Stomach (tissue), 9 donors: ENCODE measurements around the gene ODAD2. TPM values are rescaled to one million over a fixed set of nuclear protein-coding genes. Genes with fewer than 3 reads are reported as not detected.

Experiments used
- DNase-seq, 2 donors: peaks; one replicate each; pipeline versions ENCODE4 v3.0.0 to v3.0.0-alpha.2; 2013 to 2019
- H3K27ac ChIP-seq, 5 donors: fragments of 200-600 bp in 4 of 5; sonication (generic) in 4 of 5; one replicate each; pipeline ENCODE4 v1.5.1; 2013 to 2019; ENCODE audit warnings: mild to moderate bottlenecking in 1 of 5, moderate library complexity in 1 of 5
- H3K27me3 ChIP-seq, 3 donors: fragments of 200-600 bp; sonication (generic); one replicate each; pipeline ENCODE4 v1.5.1; 2017 to 2019; ENCODE audit warnings: mixed run types in 1 of 3
- H3K36me3 ChIP-seq, 4 donors: fragments of 200-600 bp; sonication (generic); 1 replicate in 3 of 4; 2 replicates in 1 of 4; pipeline ENCODE4 v1.5.1; 2016 to 2019
- H3K4me1 ChIP-seq, 4 donors: fragments of 200-600 bp; sonication (generic); one replicate each; pipeline ENCODE4 v1.5.1; 2016 to 2019
- H3K4me3 ChIP-seq, 4 donors: fragments of 200-600 bp; sonication (generic) in 3 of 4; one replicate each; pipeline ENCODE4 v1.5.1; 2016 to 2019; ENCODE audit warnings: mild to moderate bottlenecking in 1 of 4
- H3K9me3 ChIP-seq, 4 donors: fragments of 200-600 bp; sonication (generic); one replicate each; pipeline ENCODE4 v1.5.1; 2016 to 2019
- EP300 ChIP-seq: sonication (generic); formaldehyde crosslinking; IDR thresholded peaks from one replicate; pipeline ENCODE4 v1.6.1; 2017; ENCODE audit warnings: antibody characterized with exemption
- POLR2A ChIP-seq, 4 donors: fragments of 450-650 bp; IDR thresholded peaks; one replicate each; pipeline ENCODE4 v1.6.1; 2016; ENCODE audit warnings: antibody characterized with exemption in 4 of 4, control low read depth in 2 of 4, mild to moderate bottlenecking in 1 of 4, moderate library complexity in 1 of 4
- POLR2AphosphoS5 ChIP-seq, 3 donors: sonication (generic); formaldehyde crosslinking; IDR thresholded peaks; one replicate each; pipeline ENCODE4 v1.6.1; 2016; ENCODE audit warnings: antibody characterized with exemption in 3 of 3
- WGBS, 5 donors: extraction: QIAGEN DNeasy Blood & Tissue Kit in 3 of 5; methylation state at CpG; one replicate each; pipeline versions ENCODE4 v1.1.5 to v1.1.7; 2013 to 2018; 5-methylcytosine and 5-hydroxymethylcytosine counted together
- intact Hi-C: fragments of 100-400 bp; cut with DNase I; formaldehyde crosslinking; loops from one replicate; pipeline ENCODE4 v1.15.1; 2023; ENCODE audit warnings: low total_unique reads
- polyA plus RNA-seq, 3 donors: library from polyadenylated mRNA; stranded (reverse); fragments of 200-250 nt; gene quantifications; one replicate each; pipeline ENCODE4 v1.2.3, GENCODE V29; 2013
- total RNA-seq, 5 donors: library from RNA; depleted of rRNA; stranded (reverse); fragments of >200 nt; gene quantifications; one replicate each; pipeline versions ENCODE4 v1.1.0 to v1.2.3, GENCODE V29; 2014 to 2016
- TF ChIP-seq, protein P1 (sequence below), 7 experiments: fragments of 450-650 bp in 4 of 7; fragments of 200-600 bp in 3 of 7; sonication (generic) in 3 of 7; IDR thresholded peaks; one replicate each; pipeline ENCODE4 v1.5.1; 2016 to 2019; ENCODE audit warnings: antibody characterized with exemption in 7 of 7, control low read depth in 2 of 7, mild to moderate bottlenecking in 1 of 7
- donor health status: healthy with polysubstance abuse.
- donor health status: Bipolar disorder and iron deficiency.
- donor health status: healthy.

ODAD2 gene
- total and polyA plus RNA-seq, 8 donors = 0.05 to 0.37 (median 0.12) TPM; not detected in 5

DNA sequence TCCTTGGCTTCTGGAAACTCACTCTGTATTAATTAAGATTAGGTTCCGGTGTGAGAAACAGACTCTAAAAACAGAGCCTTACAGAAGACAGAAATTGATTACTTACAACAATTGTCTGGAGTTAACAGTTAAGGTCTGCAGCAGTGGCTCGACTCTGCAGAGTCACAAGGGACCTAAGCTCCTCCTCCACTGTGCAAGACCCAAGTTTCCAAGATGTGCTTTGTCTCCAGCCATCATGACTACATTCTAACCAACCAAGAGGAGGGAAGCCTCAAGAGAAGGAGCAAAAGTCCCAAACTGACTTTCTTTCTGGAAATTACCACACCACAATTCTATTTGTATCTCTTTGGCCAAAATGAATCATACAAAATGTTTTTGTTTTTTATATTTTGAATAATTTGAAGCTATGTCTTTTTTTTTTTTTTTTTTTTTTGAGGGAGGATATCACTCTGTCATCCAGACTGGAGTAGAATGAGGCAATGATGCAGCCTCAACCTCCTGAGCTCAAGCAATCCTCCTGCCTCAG is 14.2 kb upstream of the ODAD2 start:
- intact Hi-C loops = no loop called here
- H3K4me1 ChIP-seq = no peaks in the 10 kb centered on the region
- no peaks in the 10 kb centered on the region for H3K9me3 ChIP-seq
- TF ChIP-seq, protein P1, sequence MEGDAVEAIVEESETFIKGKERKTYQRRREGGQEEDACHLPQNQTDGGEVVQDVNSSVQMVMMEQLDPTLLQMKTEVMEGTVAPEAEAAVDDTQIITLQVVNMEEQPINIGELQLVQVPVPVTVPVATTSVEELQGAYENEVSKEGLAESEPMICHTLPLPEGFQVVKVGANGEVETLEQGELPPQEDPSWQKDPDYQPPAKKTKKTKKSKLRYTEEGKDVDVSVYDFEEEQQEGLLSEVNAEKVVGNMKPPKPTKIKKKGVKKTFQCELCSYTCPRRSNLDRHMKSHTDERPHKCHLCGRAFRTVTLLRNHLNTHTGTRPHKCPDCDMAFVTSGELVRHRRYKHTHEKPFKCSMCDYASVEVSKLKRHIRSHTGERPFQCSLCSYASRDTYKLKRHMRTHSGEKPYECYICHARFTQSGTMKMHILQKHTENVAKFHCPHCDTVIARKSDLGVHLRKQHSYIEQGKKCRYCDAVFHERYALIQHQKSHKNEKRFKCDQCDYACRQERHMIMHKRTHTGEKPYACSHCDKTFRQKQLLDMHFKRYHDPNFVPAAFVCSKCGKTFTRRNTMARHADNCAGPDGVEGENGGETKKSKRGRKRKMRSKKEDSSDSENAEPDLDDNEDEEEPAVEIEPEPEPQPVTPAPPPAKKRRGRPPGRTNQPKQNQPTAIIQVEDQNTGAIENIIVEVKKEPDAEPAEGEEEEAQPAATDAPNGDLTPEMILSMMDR (IDR thresholded peaks at IDR 0.05) = no peak
- TF ChIP-seq POLR2A (IDR thresholded peaks at IDR 0.05) (no peak), EP300 (no peak), POLR2AphosphoS5 (IDR thresholded peaks at IDR 0.05) (no peak)
- H3K4me3 ChIP-seq = no peak overlapping the region
- 35 to 65% (median 46%) methylated on average over 2 of the region's 2 CpGs for WGBS, 5 donors
- H3K27ac ChIP-seq = no peak overlapping the region
- peak in 1 of 2 donors; percentile 12 for DNase-seq
- no peaks in the 10 kb centered on the region for H3K27me3 ChIP-seq
- no peaks in the 10 kb centered on the region for H3K36me3 ChIP-seq

DNA sequence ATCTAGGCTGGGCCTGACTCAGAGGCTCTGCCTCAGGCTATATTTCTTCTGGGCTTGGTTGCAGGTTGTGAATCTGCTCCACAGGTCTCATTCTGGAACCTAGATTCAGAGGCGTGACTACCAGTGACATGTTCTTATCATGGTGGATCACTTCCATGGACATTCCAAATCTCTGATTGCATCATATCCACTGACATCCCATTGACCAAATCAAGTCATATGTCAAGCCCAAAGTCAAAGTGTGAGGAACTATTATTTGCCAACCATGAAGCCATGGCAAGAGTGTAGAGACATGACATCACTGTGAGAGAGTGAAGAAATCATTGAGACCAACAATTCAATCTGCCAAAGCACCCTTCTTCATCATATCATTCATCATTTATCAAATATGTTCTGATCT is 11.9 kb upstream of the ODAD2 start:
- intact Hi-C loops = no loop called here
- H3K9me3 ChIP-seq = no peaks in the 10 kb centered on the region
- no peaks in the 10 kb centered on the region for H3K4me1 ChIP-seq
- TF ChIP-seq POLR2AphosphoS5 (IDR thresholded peaks at IDR 0.05) = no peak
- TF ChIP-seq EP300 = no peak
- H3K27me3 ChIP-seq = no peaks in the 10 kb centered on the region
- H3K27ac ChIP-seq = no peak overlapping the region
- 88 to 100% (median 94%) methylated on average over 1 of the region's 1 CpG for WGBS, 5 donors
- DNase-seq = no peak
- H3K36me3 ChIP-seq = no peaks in the 10 kb centered on the region
- H3K4me3 ChIP-seq = no peak overlapping the region

DNA sequence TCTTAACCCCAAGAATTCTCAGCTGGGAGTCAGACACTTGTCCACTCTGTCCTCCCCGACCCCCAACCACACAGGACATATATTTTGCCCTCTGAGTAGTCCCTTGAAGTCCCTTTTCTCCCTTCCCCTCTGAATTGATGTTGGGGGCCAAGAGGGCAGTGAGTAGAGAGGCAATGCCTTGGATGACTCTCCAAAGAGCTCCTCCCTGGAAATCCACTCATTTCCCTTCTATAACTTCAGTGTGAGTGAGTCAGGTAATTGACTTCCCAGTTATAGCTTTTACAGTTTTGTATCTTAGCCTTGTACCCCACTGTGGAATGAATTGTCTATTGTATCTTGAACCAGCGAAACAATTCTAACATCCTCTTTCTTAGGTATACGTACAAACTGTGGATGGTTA is 9.2 kb upstream of the ODAD2 start:
- Histone ChIP-seq H3K9me3 (no peaks in the 10 kb centered on the region), H3K4me1 (no peaks in the 10 kb centered on the region), H3K27ac (no peak overlapping the region), H3K27me3 (peaks cover 0 to 7% (median 0%) of the 10 kb centered on the region in 3 donors), H3K36me3 (no peaks in the 10 kb centered on the region), H3K4me3 (no peak overlapping the region)
- intact Hi-C loops = no loop called here
- 68 to 83% (median 74%) methylated on average over 3 of the region's 3 CpGs for WGBS, 5 donors
- TF ChIP-seq POLR2A (IDR thresholded peaks at IDR 0.05) = no peak
- TF ChIP-seq POLR2AphosphoS5 (IDR thresholded peaks at IDR 0.05) = no peak
- TF ChIP-seq EP300 = no peak
- TF ChIP-seq, protein P1 (IDR thresholded peaks at IDR 0.05) = no peak
- DNase-seq = no peak

DNA sequence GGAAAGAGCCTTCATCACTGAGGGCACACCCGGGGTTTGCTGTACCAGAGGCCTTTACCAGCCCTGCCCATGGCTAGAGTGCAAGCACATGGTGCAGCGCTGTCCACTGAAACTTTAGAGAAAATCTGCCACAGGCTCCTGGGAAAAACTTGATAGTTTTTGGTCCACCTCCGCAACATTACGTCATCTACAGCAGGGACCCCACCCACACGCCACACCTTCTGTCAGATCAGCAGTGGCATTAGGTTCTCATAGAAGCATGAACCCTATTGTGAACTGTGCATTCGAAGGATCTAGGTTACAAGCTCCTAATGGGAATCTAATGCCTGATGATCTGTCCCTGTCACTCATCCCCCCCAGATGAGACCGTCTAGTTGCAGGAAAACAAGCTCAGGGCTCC is 2.5 kb upstream of the ODAD2 start:
- no peak for DNase-seq
- Histone ChIP-seq H3K27me3 (peaks cover 0 to 35% (median 23%) of the 10 kb centered on the region in 3 donors), H3K4me1 (peaks cover 0 to 17% (median 15%) of the 10 kb centered on the region in 4 donors), H3K27ac (no peak overlapping the region), H3K9me3 (no peaks in the 10 kb centered on the region), H3K4me3 (no peak overlapping the region), H3K36me3 (no peaks in the 10 kb centered on the region)
- intact Hi-C loops = no loop called here
- no peak for TF ChIP-seq POLR2A (IDR thresholded peaks at IDR 0.05)
- TF ChIP-seq, protein P1 (IDR thresholded peaks at IDR 0.05) = no peak
- no peak for TF ChIP-seq EP300
- no peak for TF ChIP-seq POLR2AphosphoS5 (IDR thresholded peaks at IDR 0.05)
- WGBS, 5 donors = 84 to 92% (median 90%) methylated on average over 6 to 7 of the region's 7 CpGs
